Karpas-422 (cell line): ENCODE results near the gene SUPT3H. TPM values are rescaled to one million over a fixed set of nuclear protein-coding genes. Genes with fewer than 3 reads are reported as not detected.

ENCODE experiments used
- DNase-seq: peaks from one replicate; pipeline ENCODE4 v3.0.0-alpha.2; 2015
- H2AFZ ChIP-seq: fragments of 200-600 bp; sonication (generic); 2 replicates; pipeline ENCODE4 v1.6.1; 2014; ENCODE audit warnings: antibody characterized with exemption, low read length, mixed read lengths
- H3K27ac ChIP-seq: fragments of 200-600 bp; sonication (generic); 2 replicates; pipeline ENCODE4 v1.5.1; 2014; ENCODE audit warnings: mild to moderate bottlenecking, low read length, moderate library complexity
- H3K27me3 ChIP-seq: fragments of 200-600 bp; sonication (generic); 2 replicates; pipeline ENCODE4 v1.6.1; 2014; ENCODE audit warnings: low read length, mixed read lengths
- H3K36me3 ChIP-seq: fragments of 200-600 bp; sonication (generic); 2 replicates; pipeline ENCODE4 v1.6.1; 2014; ENCODE audit warnings: low read length, mixed read lengths; ENCODE audit not compliant: insufficient read depth
- H3K4me1 ChIP-seq: fragments of 200-600 bp; sonication (generic); 2 replicates; pipeline ENCODE4 v1.6.1; 2014; ENCODE audit warnings: mild to moderate bottlenecking, low read length, mixed read lengths
- H3K4me2 ChIP-seq: fragments of 200-600 bp; sonication (generic); 2 replicates; pipeline ENCODE4 v1.6.1; 2014; ENCODE audit warnings: low read length, low read depth, mild to moderate bottlenecking; ENCODE audit not compliant: poor library complexity, severe bottlenecking
- H3K4me3 ChIP-seq: fragments of 200-600 bp; sonication (generic); 2 replicates; pipeline ENCODE4 v1.5.1; 2014; ENCODE audit warnings: mild to moderate bottlenecking, antibody characterized with exemption, low read length, mixed read lengths
- H3K79me2 ChIP-seq: fragments of 200-600 bp; sonication (generic); 2 replicates; pipeline ENCODE4 v1.6.1; 2014; ENCODE audit warnings: mild to moderate bottlenecking, low read length, mixed read lengths
- H3K9ac ChIP-seq: fragments of 200-600 bp; sonication (generic); 2 replicates; pipeline ENCODE4 v1.6.0; 2014; ENCODE audit warnings: low read length
- H3K9me2 ChIP-seq: fragments of 200-600 bp; sonication (generic), shearing (Covaris generic); replicated peaks from 2 replicates; pipeline ENCODE4 v1.6.0; 2014; ENCODE audit warnings: mild to moderate bottlenecking, low read length, moderate library complexity; ENCODE audit not compliant: insufficient read depth
- H3K9me3 ChIP-seq: fragments of 300-700, 200-600 bp; sonication (generic); 2 replicates; pipeline ENCODE4 v1.6.1; 2014; ENCODE audit warnings: low read length, mixed read lengths
- H4K20me1 ChIP-seq: fragments of 200-600 bp; sonication (generic); 2 replicates; pipeline ENCODE4 v1.6.1; 2014; ENCODE audit warnings: mild to moderate bottlenecking, antibody characterized with exemption, low read length, low read depth; ENCODE audit not compliant: insufficient read depth
- total RNA-seq: library from RNA; depleted of rRNA; stranded (reverse); fragments of >200 nt; shearing (Covaris generic); gene quantifications from 2 replicates; pipeline ENCODE4 v1.2.3, GENCODE V29; 2014; ENCODE audit warnings: low replicate concordance

The SUPT3H gene
- total RNA-seq, 1 experiment from 2014 or later: 2.6 TPM

DNA sequence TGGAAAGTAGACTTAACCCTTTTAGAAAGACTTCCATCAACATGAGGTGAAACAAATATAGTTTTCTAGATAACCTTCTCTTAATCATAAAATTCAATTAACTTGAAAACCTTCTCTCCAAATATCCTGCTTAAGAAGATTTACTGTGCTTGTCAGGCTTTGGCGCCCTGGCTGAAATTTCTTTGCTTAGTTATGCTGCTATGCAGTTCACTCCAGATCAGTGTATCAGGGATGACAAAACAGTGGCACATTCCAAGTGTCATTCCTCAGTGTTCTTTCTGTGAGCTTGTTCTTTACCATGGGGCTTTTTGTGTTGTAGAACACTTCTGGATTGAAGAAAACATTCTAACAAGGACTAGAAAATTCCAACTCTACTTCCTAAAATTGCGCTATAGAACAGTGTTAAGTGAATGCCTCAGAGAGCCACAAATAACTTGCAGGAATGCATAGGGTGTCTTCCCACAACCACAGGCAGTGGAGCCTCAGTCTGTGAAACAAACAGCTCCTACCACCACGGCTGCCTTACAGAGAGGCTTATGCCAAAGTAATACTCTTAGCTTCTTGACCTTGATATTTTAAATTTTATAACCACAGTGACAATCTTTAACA, 546.6 kb downstream of the SUPT3H start:
- Histone ChIP-seq H3K9me3 (no peaks in the 10 kb centered on the region), H3K4me1 (no peaks in the 10 kb centered on the region), H3K4me2 (no peak overlapping the region), H4K20me1 (no peaks in the 10 kb centered on the region), H2AFZ (no peak overlapping the region), H3K9ac (no peak overlapping the region), H3K27me3 (no peaks in the 10 kb centered on the region), H3K9me2 (no peaks in the 10 kb centered on the region), H3K36me3 (no peaks in the 10 kb centered on the region), H3K79me2 (no peaks in the 10 kb centered on the region), H3K27ac (no peak overlapping the region), H3K4me3 (no peak overlapping the region)
- no peak for DNase-seq

DNA sequence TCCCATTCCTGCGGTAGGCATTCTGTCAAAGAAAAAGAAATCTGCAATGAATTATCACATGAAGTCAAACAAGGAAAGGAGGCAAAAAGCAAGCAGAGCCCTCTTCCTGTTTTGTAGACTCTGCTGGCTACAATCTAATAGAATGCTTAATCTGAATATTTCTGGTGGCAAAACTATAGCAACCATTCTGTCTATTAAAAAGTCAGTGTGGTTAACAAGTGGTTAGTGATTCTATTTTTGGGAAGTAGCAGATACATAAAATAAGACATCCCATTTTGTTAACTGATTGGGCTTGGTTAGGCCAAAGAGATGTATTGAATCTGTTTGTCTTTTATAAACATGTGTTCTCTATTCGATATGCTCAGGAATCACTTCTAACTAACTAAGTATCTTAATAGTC, 547.9 kb downstream of the SUPT3H start:
- H3K4me1 ChIP-seq: no peaks in the 10 kb centered on the region
- no peaks in the 10 kb centered on the region for H3K79me2 ChIP-seq
- no peaks in the 10 kb centered on the region for H3K9me3 ChIP-seq
- H3K9ac ChIP-seq: no peak overlapping the region
- no peaks in the 10 kb centered on the region for H4K20me1 ChIP-seq
- no peak for DNase-seq
- no peaks in the 10 kb centered on the region for H3K27me3 ChIP-seq
- H3K36me3 ChIP-seq: no peaks in the 10 kb centered on the region
- H3K9me2 ChIP-seq: no peaks in the 10 kb centered on the region
- no peak overlapping the region for H3K27ac ChIP-seq
- no peak overlapping the region for H3K4me3 ChIP-seq
- H2AFZ ChIP-seq: no peak overlapping the region
- H3K4me2 ChIP-seq: no peak overlapping the region

DNA sequence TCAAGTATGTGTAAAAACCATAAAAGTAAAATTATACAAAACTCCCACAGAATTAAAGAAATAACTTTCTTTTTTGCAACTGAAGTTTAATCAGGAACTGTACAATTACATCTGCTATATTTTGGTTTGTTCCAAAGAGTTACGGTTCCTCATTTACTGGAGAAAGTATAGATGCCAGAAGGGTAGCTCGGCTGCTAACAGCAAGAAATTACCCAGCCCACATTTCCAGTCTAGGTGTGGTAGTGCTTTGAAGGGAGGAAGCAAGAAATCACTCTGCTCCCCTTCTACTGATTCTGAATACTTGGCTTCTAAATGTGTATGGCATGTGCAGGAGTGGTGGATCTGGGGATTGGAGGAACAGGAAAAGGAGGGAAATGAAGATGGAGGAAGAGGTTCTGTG, 549.0 kb downstream of the SUPT3H start:
- Histone ChIP-seq H3K4me2 (no peak overlapping the region), H3K36me3 (no peaks in the 10 kb centered on the region), H3K27me3 (no peaks in the 10 kb centered on the region), H4K20me1 (no peaks in the 10 kb centered on the region), H3K4me3 (no peak overlapping the region), H3K4me1 (no peaks in the 10 kb centered on the region), H3K27ac (no peak overlapping the region), H3K9me2 (no peaks in the 10 kb centered on the region), H3K9me3 (no peaks in the 10 kb centered on the region), H2AFZ (no peak overlapping the region), H3K9ac (no peak overlapping the region), H3K79me2 (no peaks in the 10 kb centered on the region)
- no peak for DNase-seq

DNA sequence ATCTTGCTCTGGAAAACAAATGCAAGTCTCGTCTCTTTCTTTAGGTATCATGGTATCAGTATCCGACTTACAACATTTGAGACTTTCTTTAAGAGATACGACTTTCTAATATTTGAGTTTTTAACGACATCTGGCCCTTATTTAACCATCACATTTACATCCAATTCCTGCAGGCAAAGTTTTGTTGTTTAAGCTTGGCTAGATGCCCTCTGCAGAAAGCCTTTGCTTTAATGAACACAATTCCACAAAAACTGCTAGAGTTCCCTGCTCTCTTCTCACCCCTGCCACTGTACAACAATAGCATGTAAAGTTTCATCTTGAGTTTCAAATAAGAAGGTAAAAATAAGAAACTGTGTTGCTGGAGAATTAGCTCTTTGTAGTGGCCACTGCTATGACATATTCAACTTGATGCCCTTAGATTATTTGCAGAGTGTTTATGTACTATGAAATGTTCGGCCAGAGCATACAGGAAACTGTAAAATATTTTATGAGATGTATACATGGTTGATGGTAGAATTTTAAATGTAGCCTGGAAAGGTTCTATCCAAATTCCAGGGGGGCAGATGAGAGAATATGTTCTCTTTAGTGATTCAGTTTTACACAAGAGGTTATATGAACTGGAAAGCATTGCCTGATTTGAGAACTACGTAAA, 551.6 kb downstream of the SUPT3H start:
- Histone ChIP-seq H4K20me1 (no peaks in the 10 kb centered on the region), H2AFZ (no peak overlapping the region), H3K36me3 (no peaks in the 10 kb centered on the region), H3K79me2 (no peaks in the 10 kb centered on the region), H3K4me3 (no peak overlapping the region), H3K9ac (no peak overlapping the region), H3K9me3 (no peaks in the 10 kb centered on the region), H3K9me2 (no peaks in the 10 kb centered on the region), H3K4me2 (no peak overlapping the region), H3K27ac (no peak overlapping the region), H3K4me1 (no peaks in the 10 kb centered on the region), H3K27me3 (no peaks in the 10 kb centered on the region)
- DNase-seq: no peak

DNA sequence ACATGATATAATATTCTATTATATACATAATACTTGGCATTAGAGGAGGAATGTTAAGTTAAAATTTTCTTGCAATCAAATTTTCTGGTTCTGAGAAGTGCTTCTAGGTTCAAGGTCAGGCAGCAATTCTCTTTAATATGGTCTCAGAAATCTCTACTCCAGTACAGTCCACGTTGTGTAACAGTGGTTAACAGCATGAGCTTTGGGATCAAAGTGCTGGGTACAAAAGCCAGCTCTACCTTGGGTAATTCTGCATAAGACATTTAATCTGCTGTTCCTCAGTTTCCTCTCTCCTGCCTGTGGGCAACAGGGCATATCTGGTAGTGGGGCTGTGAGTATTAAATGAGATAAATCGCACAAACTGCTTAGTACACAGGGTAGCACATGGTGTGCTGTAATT, 552.5 kb downstream of the SUPT3H start:
- no peak overlapping the region for H2AFZ ChIP-seq
- no peaks in the 10 kb centered on the region for H3K9me3 ChIP-seq
- no peaks in the 10 kb centered on the region for H3K27me3 ChIP-seq

DNA sequence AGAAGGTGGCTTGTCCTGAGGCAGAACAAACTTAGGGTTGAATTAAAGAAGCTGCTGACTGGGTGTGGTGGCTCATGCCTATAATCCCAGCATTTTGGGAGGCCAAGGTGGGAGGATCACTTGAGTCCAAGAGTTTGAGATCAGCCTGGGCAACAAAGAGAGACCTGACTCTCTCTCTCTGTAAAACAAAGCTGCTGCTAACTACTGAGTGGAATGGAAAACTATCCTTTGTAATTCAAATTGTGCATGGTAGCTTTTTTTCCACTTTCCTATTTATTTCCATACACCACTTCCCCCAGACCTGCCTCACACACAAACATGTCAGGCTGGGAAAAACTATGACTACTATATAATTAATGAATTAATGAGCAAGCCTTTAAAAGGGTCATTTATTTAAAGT, 553.2 kb downstream of the SUPT3H start:
- Histone ChIP-seq H3K36me3 (no peaks in the 10 kb centered on the region), H3K9ac (no peak overlapping the region), H3K9me3 (no peaks in the 10 kb centered on the region), H3K27ac (no peak overlapping the region), H3K79me2 (no peaks in the 10 kb centered on the region), H3K4me3 (no peak overlapping the region), H3K27me3 (no peaks in the 10 kb centered on the region), H3K4me2 (no peak overlapping the region), H2AFZ (no peak overlapping the region), H3K4me1 (no peaks in the 10 kb centered on the region), H3K9me2 (no peaks in the 10 kb centered on the region), H4K20me1 (no peaks in the 10 kb centered on the region)
- no peak for DNase-seq

More for the DNA sequence above, 552.5 kb downstream of the SUPT3H start:
- Histone ChIP-seq H3K9ac (no peak overlapping the region), H3K36me3 (no peaks in the 10 kb centered on the region), H4K20me1 (no peaks in the 10 kb centered on the region), H3K79me2 (no peaks in the 10 kb centered on the region), H3K4me1 (no peaks in the 10 kb centered on the region), H3K9me2 (no peaks in the 10 kb centered on the region), H3K27ac (no peak overlapping the region), H3K4me3 (no peak overlapping the region), H3K4me2 (no peak overlapping the region)
- no peak for DNase-seq

DNA sequence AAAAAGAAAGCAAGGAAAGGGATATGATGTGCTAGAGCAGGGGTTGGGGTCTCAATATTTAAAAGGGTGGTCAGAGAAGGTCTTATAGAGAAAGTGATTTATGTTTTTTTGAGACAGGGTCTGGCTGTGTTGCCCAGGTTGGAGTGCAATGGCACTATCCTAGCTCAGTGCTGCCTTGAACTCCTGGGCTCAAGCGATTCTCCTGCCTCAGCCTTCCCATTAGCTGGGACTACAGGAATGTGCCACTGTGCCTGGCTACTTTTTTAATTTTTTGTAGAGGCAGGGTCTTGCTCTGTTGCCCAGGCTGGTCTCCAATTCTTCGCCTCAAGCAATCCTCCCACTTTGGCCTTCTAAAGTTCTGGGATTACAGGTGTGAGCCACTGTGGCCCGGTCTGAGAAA, 557.0 kb downstream of the SUPT3H start:
- H3K4me1 ChIP-seq: no peaks in the 10 kb centered on the region

DNA sequence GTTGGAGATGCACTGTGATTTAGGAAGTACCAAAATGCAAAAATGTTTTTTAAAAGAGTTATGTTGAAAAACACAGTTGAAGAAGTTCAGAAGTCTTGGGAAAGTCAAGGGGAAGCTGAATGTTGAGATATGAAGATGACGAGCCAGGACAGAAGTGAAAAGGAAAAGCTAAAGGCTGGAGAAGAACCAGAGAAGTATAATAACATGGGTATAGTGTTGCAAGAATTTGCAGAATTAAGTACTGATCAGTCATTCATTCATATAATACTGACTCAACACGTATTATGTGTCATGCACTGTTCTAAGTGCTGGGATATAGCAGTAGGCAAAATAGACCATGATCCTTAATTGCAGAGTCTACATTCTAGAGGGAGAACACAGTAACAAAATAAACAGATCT, 557.4 kb downstream of the SUPT3H start:
- no peaks in the 10 kb centered on the region for H3K36me3 ChIP-seq
- no peak overlapping the region for H2AFZ ChIP-seq
- H3K4me3 ChIP-seq: no peak overlapping the region
- H3K27me3 ChIP-seq: no peaks in the 10 kb centered on the region
- no peaks in the 10 kb centered on the region for H3K79me2 ChIP-seq
- H3K4me2 ChIP-seq: no peak overlapping the region
- DNase-seq: no peak
- H3K9me2 ChIP-seq: no peaks in the 10 kb centered on the region
- H3K4me1 ChIP-seq: no peaks in the 10 kb centered on the region
- H4K20me1 ChIP-seq: no peaks in the 10 kb centered on the region
- no peak overlapping the region for H3K27ac ChIP-seq
- H3K9me3 ChIP-seq: no peaks in the 10 kb centered on the region
- no peak overlapping the region for H3K9ac ChIP-seq

More for the DNA sequence above, 557.0 kb downstream of the SUPT3H start:
- Histone ChIP-seq H3K4me3 (no peak overlapping the region), H3K36me3 (no peaks in the 10 kb centered on the region), H3K4me2 (no peak overlapping the region), H3K27ac (no peak overlapping the region), H2AFZ (no peak overlapping the region), H3K9me2 (no peaks in the 10 kb centered on the region), H3K9me3 (no peaks in the 10 kb centered on the region), H4K20me1 (no peaks in the 10 kb centered on the region), H3K79me2 (no peaks in the 10 kb centered on the region), H3K27me3 (no peaks in the 10 kb centered on the region), H3K9ac (no peak overlapping the region)
- no peak for DNase-seq
